ENCODE results near the gene MMP27. TPM values are rescaled to one million over a fixed set of nuclear protein-coding genes. Genes with fewer than 3 reads are reported as not detected.
"Not testable (repeated sequence)": the region's sequence is repeated elsewhere in the genome, so short reads cannot be mapped to it uniquely, and the experiment has no call there.

The MMP27 gene
- polyA plus RNA-seq (2013, experiment 1 of 4) = not detected
- not detected for polyA plus RNA-seq (2013, experiment 2 of 4)
- polyA plus RNA-seq (2013, experiment 3 of 4) = not detected
- polyA plus RNA-seq (2013, experiment 4 of 4) = not detected

- Histone ChIP-seq H3K4me3 (ENCODE audit: insufficient read depth, low read depth, low read length) (no peak within 1 kb of the TSS), H3K4me1 (ENCODE audit: control insufficient read depth, insufficient read depth, low read length) (no peaks in the 10 kb centered on the region), H3K27ac (ENCODE audit: insufficient read depth, low read depth, low read length, poor library complexity, severe bottlenecking) (no peak within 1 kb of the TSS), H3K9me3 (ENCODE audit: control insufficient read depth, low read length) (no peaks in the 10 kb centered on the region), H3K36me3 (ENCODE audit: control insufficient read depth, insufficient read depth, low read length) (no peaks in the 10 kb centered on the region), H3K27me3 (ENCODE audit: control insufficient read depth, insufficient read depth, low read length, poor library complexity, severe bottlenecking) (no peaks in the 10 kb centered on the region)
- WGBS, 2 experiments = 70 to 91% methylated on average over 1 to 5 of the region's 5 CpGs
Observed at GRCh38 chr11:102705626-102706025, at the start of gene MMP27. TSS of gene MMP27 (minus strand) at chr11:102705769. CDS start at chr11:102705714, 55 bp downstream.

GRCh38 chr11:102753267-102753666 is 47.7 kb upstream of the MMP27 start:
- Histone ChIP-seq H3K4me3 (ENCODE audit: insufficient read depth, low read depth, low read length) (no peak overlapping the region), H3K4me1 (ENCODE audit: control insufficient read depth, insufficient read depth, low read length) (peaks cover 3% of the 10 kb centered on the region)
- 100% methylated on average over 1 of the region's 1 CpG for WGBS, 2 experiments

GRCh38 chr11:102751673-102752072 is 46.1 kb upstream of the MMP27 start:
- Histone ChIP-seq H3K27me3 (ENCODE audit: control insufficient read depth, insufficient read depth, low read length, poor library complexity, severe bottlenecking) (no peaks in the 10 kb centered on the region), H3K4me1 (ENCODE audit: control insufficient read depth, insufficient read depth, low read length) (peaks cover 3% of the 10 kb centered on the region), H3K4me3 (ENCODE audit: insufficient read depth, low read depth, low read length) (no peak overlapping the region), H3K36me3 (ENCODE audit: control insufficient read depth, insufficient read depth, low read length) (no peaks in the 10 kb centered on the region), H3K27ac (ENCODE audit: insufficient read depth, low read depth, low read length, poor library complexity, severe bottlenecking) (no peak overlapping the region), H3K9me3 (ENCODE audit: control insufficient read depth, low read length) (no peaks in the 10 kb centered on the region)

More at GRCh38 chr11:102753267-102753666, 47.7 kb upstream of the MMP27 start:
- Histone ChIP-seq H3K9me3 (ENCODE audit: control insufficient read depth, low read length) (no peaks in the 10 kb centered on the region), H3K36me3 (ENCODE audit: control insufficient read depth, insufficient read depth, low read length) (no peaks in the 10 kb centered on the region), H3K27ac (ENCODE audit: insufficient read depth, low read depth, low read length, poor library complexity, severe bottlenecking) (no peak overlapping the region), H3K27me3 (ENCODE audit: control insufficient read depth, insufficient read depth, low read length, poor library complexity, severe bottlenecking) (no peaks in the 10 kb centered on the region)

- Histone ChIP-seq H3K27ac (ENCODE audit: insufficient read depth, low read depth, low read length, poor library complexity, severe bottlenecking) (no peak overlapping the region), H3K9me3 (ENCODE audit: control insufficient read depth, low read length) (no peaks in the 10 kb centered on the region), H3K36me3 (ENCODE audit: control insufficient read depth, insufficient read depth, low read length) (no peaks in the 10 kb centered on the region), H3K4me3 (ENCODE audit: insufficient read depth, low read depth, low read length) (no peak overlapping the region), H3K27me3 (ENCODE audit: control insufficient read depth, insufficient read depth, low read length, poor library complexity, severe bottlenecking) (no peaks in the 10 kb centered on the region), H3K4me1 (ENCODE audit: control insufficient read depth, insufficient read depth, low read length) (peaks cover 3% of the 10 kb centered on the region)
Observed at GRCh38 chr11:102749101-102749722, 43.6 kb upstream of the MMP27 start.

GRCh38 chr11:102746746-102747578 is 41.4 kb upstream of the MMP27 start:
- 67 to 74% methylated on average over 30 to 32 of the region's 32 CpGs for WGBS, 2 experiments
- H3K4me3 ChIP-seq (ENCODE audit: insufficient read depth, low read depth, low read length); H3K9me3 ChIP-seq (ENCODE audit: control insufficient read depth, low read length): not testable (repeated sequence)

GRCh38 chr11:102734650-102735049 is 29.1 kb upstream of the MMP27 start:
- no peaks in the 10 kb centered on the region for H3K27me3 ChIP-seq (ENCODE audit: control insufficient read depth, insufficient read depth, low read length, poor library complexity, severe bottlenecking)
- no peaks in the 10 kb centered on the region for H3K4me1 ChIP-seq (ENCODE audit: control insufficient read depth, insufficient read depth, low read length)
- H3K36me3 ChIP-seq (ENCODE audit: control insufficient read depth, insufficient read depth, low read length) = no peaks in the 10 kb centered on the region
- H3K27ac ChIP-seq (ENCODE audit: insufficient read depth, low read depth, low read length, poor library complexity, severe bottlenecking) = no peak overlapping the region
- H3K9me3 ChIP-seq (ENCODE audit: control insufficient read depth, low read length) = no peaks in the 10 kb centered on the region
- H3K4me3 ChIP-seq (ENCODE audit: insufficient read depth, low read depth, low read length) = no peak overlapping the region

More at GRCh38 chr11:102746746-102747578, 41.4 kb upstream of the MMP27 start:
- not testable (repeated sequence) for H3K36me3 ChIP-seq (ENCODE audit: control insufficient read depth, insufficient read depth, low read length); H3K27me3 ChIP-seq (ENCODE audit: control insufficient read depth, insufficient read depth, low read length, poor library complexity, severe bottlenecking); H3K4me1 ChIP-seq (ENCODE audit: control insufficient read depth, insufficient read depth, low read length); H3K27ac ChIP-seq (ENCODE audit: insufficient read depth, low read depth, low read length, poor library complexity, severe bottlenecking)

GRCh38 chr11:102733232-102733875 is 27.8 kb upstream of the MMP27 start:
- WGBS, 2 experiments = 48 to 51% methylated on average over 6 to 8 of the region's 8 CpGs
- no peaks in the 10 kb centered on the region for H3K9me3 ChIP-seq (ENCODE audit: control insufficient read depth, low read length)
- H3K27me3 ChIP-seq (ENCODE audit: control insufficient read depth, insufficient read depth, low read length, poor library complexity, severe bottlenecking) = no peaks in the 10 kb centered on the region
- no peak overlapping the region for H3K27ac ChIP-seq (ENCODE audit: insufficient read depth, low read depth, low read length, poor library complexity, severe bottlenecking)
- no peaks in the 10 kb centered on the region for H3K36me3 ChIP-seq (ENCODE audit: control insufficient read depth, insufficient read depth, low read length)
- no peak overlapping the region for H3K4me3 ChIP-seq (ENCODE audit: insufficient read depth, low read depth, low read length)
- no peaks in the 10 kb centered on the region for H3K4me1 ChIP-seq (ENCODE audit: control insufficient read depth, insufficient read depth, low read length)

GRCh38 chr11:102730944-102731343 is 25.4 kb upstream of the MMP27 start:
- not testable (repeated sequence) for H3K9me3 ChIP-seq (ENCODE audit: control insufficient read depth, low read length); H3K4me3 ChIP-seq (ENCODE audit: insufficient read depth, low read depth, low read length); H3K36me3 ChIP-seq (ENCODE audit: control insufficient read depth, insufficient read depth, low read length); H3K27ac ChIP-seq (ENCODE audit: insufficient read depth, low read depth, low read length, poor library complexity, severe bottlenecking); H3K27me3 ChIP-seq (ENCODE audit: control insufficient read depth, insufficient read depth, low read length, poor library complexity, severe bottlenecking); H3K4me1 ChIP-seq (ENCODE audit: control insufficient read depth, insufficient read depth, low read length)
- 45 to 48% methylated on average over 8 of the region's 8 CpGs for WGBS, 2 experiments

- WGBS, 2 experiments = 92 to 95% methylated on average over 9 of the region's 9 CpGs
- no peak overlapping the region for H3K27ac ChIP-seq (ENCODE audit: insufficient read depth, low read depth, low read length, poor library complexity, severe bottlenecking)
Observed at GRCh38 chr11:102729849-102730815, 24.6 kb upstream of the MMP27 start.

More at GRCh38 chr11:102729849-102730815, 24.6 kb upstream of the MMP27 start:
- Histone ChIP-seq H3K27me3 (ENCODE audit: control insufficient read depth, insufficient read depth, low read length, poor library complexity, severe bottlenecking) (no peaks in the 10 kb centered on the region), H3K9me3 (ENCODE audit: control insufficient read depth, low read length) (no peaks in the 10 kb centered on the region), H3K36me3 (ENCODE audit: control insufficient read depth, insufficient read depth, low read length) (no peaks in the 10 kb centered on the region), H3K4me1 (ENCODE audit: control insufficient read depth, insufficient read depth, low read length) (no peaks in the 10 kb centered on the region), H3K4me3 (ENCODE audit: insufficient read depth, low read depth, low read length) (no peak overlapping the region)

Data from ectodermal cell (in vitro differentiated cells).